ENCODE results near the gene SURF4. TPM values are rescaled to one million over a fixed set of nuclear protein-coding genes. Genes with fewer than 3 reads are reported as not detected.
"Not testable (repeated sequence)": the region's sequence is repeated elsewhere in the genome, so short reads cannot be mapped to it uniquely, and the experiment has no call there.

The SURF4 gene
- total RNA-seq, 1 experiment from 2014 or later: 212 TPM

DNA sequence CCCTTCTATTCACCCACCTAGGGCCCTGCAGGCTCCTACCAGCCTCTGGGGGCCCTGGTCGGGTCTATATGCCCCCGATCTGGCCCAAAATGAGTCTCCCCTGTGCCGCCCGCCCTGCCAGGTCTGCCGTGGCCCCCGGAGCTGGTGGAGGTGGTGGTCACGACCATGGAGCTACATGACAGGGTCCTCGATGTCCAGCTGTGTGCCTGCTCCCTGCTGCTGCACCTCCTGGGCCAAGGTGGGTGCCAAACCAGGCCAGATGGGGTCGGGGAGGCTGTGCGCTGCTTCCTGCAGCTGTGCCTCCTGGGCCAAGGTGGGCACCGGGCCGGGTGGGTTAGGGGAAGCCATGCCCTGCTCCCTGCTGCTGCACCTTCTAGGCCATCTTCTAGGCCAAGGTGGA lies 24.4 kb upstream of the SURF4 start:
- DNase-seq (ENCODE audit: extremely low read depth, low read depth): no peak

DNA sequence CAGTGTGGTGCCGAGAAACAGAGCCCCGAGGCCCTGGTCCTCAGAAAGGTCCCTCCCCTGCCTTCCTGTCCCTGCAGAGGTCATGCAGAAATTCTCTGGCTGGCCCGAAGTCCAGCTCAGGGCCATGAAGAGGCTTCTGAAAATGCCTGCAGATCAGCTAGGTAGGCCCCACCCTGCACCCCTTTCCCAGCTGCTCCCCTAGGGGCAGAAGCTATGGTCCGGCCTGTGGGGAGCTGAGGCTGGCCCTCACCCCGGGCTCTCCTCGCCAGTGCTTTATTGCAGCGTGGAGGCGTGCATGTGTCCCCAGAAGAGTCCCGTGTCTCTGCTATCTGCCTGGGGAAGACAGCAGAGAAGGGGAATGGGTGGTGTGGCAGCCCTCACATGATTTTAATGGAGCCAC lies 22.0 kb upstream of the SURF4 start:
- DNase-seq (ENCODE audit: extremely low read depth, low read depth): no peak

DNA sequence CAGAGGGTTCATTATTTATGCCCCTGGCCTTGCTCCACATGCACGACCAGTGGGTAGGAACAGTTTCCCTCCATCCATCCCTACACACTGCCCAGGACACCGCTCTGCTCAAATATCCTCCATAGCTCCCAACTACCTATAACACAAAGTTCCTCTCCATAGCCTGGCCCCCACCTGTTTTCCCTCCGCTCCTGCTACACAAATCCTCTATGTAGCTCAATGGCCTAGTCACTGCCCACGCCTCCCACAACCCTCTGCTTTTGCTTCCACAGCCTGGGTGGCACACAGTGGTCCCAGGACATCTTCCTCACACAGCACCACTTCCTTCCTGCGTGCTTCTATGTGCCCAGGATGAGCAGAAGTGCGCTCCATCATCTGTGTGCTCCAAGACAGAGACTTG lies 21.5 kb upstream of the SURF4 start:
- no peak for DNase-seq (ENCODE audit: extremely low read depth, low read depth)

DNA sequence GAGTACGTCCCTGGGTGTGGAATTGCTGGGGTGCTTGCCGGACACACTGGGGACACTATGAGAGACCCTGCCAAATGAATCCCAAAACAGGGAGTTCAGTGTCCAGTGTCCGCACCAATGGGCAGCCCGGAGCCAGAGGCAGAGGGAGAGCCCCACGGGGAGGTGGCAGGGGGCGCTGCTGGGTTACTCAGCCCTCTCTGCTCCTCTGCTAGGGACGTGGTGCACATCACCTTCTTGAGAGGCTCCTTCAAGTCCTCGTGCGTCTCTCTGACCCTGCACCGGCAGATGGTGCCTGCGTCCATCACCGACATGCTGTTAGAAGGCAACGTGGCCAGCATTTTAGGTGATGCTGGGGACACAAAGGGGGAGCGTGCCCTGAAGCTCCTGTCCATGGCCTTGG lies 21.1 kb upstream of the SURF4 start:
- DNase-seq (ENCODE audit: extremely low read depth, low read depth): no peak

DNA sequence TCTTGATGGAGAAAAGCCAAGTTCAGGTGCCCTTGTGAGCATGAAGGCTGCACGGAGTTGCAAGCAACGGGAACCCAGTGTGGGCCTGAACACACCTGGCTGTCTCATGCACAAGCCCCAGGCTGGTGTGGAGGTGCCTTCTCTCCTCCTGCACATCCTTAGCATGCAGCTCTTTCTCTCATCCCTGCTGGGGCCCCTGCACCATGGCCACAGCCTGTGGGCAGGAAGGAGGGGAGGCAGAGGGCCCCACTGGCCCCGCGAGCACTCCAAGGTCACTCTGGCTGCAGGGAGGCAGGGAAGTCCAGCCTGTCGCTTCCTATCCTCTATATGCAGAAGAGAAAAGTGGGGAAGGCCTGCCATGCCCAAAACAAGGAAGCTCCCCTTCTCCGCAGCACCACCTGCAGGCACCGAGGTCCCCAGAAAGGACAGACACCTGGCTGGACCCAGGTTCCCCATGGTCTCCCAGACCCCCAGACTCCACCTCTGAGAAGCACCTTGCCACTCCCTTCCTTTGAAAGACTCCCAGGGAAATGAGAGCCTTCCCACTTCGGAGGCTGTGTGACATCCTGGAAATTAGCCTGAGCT lies 18.9 kb upstream of the SURF4 start:
- DNase-seq (ENCODE audit: extremely low read depth, low read depth): no peak

DNA sequence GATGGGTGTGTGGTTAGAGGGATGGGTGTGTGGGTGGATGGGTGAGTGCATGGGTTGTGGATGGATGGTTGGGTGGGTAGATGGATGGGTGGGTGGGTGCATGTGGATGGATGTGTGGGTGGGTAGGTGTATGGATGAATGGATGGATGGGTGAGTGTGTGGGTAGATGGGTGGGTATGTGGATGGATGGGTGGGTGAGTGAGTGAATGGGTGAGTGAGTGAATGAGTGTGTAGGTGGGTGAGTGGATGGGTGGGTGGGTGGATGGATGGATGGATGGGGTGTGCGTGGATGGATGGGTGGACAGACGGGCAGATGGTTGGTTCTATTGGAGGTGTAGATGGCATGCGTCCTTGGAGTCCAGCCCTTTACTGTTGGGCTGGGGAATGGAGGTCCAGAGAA lies 17.5 kb upstream of the SURF4 start:
- no peak for DNase-seq (ENCODE audit: extremely low read depth, low read depth)

DNA sequence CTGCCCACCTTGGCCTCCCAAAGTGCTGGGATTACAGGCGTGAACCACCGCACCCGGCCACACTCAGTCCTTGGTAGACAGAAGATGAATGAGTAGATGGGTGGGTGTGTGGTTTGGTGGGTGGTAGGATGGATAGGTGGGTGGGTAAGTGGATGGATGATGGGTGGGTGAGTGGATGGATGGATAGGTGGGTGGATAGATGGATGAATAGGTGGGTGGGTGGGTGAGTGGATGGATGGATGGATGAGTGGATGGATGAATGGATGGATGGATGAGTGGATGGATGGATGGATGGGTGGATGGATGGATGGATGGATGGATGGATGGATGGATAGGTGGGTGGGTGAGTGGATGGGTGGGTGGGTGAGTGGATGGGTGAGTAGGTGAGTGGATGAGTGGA lies 16.4 kb upstream of the SURF4 start:
- not testable (repeated sequence) for DNase-seq (ENCODE audit: extremely low read depth, low read depth)

DNA sequence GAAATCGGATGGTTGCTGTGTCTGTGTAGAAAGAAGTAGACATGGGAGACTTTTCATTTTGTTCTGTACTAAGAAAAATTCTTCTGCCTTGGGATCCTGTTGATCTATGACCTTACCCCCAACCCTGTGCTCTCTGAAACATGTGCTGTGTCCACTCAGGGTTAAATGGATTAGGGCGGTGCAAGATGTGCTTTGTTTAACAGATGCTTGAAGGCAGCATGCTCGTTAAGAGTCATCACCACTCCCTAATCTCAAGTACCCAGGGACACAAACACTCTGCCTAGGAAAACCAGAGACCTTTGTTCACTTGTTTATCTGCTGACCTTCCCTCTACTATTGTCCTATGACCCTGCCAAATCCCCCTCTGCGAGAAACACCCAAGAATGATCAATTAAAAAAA lies 15.6 kb upstream of the SURF4 start:
- DNase-seq (ENCODE audit: extremely low read depth, low read depth): not testable (repeated sequence)

DNA sequence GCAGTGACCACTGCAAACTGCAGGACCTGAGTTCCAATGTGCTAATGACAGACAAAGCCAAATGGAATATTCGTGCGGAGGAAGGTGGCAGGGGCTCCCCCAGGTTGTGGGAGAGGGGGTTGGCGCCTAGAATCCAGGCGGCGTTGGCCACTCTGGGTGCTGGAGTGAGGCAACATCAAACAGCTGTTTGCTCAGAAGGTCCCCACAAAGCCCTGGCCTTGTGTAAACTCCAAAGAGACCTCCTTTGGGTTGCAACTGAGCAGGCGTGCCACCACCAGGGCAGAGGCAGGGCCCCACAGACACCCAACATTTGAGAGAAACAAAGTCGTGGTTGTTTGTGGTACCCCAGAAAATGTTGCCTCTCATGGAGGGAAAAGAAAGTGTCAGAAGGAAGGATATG lies 14.9 kb upstream of the SURF4 start:
- DNase-seq (ENCODE audit: extremely low read depth, low read depth): no peak

DNA sequence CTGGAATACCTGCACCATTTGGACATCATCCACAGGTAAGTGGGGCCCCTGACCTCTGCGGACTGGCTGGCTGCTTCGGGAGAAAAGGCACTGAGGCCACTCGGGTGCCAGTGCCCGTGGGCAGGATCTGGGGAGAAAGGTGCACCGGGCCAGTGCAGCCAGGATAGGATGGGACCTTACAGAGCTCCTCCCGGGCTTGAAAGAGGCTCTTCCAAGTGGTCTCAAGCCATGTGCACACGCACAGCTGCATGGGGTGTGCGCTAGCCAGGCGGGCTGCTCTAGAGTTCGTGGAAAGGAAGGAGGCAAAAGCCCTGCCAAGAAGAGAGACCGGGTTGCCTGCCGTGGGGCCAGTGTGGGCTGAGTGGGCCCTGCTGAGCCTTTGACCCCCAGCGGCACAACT lies 13.7 kb upstream of the SURF4 start:
- no peak for DNase-seq (ENCODE audit: extremely low read depth, low read depth)

DNA sequence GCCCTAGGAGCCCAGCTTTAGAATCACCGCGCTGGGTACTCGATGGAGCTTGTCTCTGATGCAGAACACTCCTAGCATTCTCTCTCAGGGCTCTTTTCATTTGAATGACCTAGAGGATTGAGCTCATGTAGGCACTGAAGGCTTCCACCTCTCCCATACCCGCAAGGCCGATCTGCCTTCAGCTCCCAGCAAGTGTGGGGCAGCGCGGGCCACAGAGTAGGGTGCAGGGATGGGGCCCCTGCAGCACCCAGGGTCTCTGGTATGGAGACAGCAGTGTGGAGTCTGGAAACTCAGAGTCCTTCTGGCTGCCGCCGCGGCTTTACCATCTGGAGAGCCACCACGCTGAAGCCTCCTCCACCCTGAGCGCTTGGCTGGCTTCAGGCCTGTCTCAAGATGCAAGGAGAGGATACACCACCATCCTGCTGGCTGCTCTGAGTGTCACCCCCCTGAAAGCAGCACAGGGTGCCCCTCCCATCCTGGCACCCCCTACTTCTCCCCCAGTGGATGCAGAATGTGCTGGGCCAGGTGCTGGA lies 13.2 kb upstream of the SURF4 start:
- DNase-seq (ENCODE audit: extremely low read depth, low read depth): no peak

DNA sequence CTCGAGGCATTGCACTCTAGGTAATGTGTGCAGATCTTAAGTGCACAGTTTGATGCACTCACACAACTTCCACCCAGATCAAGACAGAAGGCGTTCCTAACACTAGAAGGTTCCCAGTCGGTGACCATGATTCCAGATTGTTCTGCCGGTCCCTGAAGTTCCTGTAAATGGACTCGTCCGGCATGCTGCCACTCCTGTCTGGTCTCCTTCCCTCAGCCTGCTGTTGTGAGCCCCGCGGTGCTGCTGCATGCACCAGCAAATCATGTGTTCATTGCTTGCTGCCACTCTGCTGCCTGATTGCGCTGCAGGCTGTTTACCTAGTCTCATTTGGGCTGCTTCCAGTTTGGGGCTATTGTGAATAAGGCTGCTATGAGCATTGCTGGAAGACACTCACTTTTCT lies 11.8 kb upstream of the SURF4 start:
- no peak for DNase-seq (ENCODE audit: extremely low read depth, low read depth)

DNA sequence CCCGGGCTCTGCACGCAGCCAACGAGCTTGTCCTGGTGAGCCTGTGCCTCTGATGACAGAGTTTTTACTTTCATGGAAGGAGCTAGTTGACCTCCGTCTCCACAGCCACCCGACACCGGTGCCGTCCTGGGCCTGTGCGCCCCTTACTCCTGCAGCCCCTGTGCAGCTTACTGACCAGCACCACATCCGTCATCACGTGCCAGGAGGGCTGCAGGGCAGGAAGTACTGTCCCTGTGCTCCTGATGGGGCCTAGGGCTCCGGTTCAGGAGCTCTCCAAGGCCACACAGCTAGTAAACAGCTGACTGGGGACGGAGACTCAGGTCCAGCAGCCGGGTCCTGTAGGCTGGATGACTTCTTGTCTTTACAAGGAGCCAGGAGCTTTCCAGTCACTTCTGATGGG lies 10.5 kb upstream of the SURF4 start:
- DNase-seq (ENCODE audit: extremely low read depth, low read depth): no peak

DNA sequence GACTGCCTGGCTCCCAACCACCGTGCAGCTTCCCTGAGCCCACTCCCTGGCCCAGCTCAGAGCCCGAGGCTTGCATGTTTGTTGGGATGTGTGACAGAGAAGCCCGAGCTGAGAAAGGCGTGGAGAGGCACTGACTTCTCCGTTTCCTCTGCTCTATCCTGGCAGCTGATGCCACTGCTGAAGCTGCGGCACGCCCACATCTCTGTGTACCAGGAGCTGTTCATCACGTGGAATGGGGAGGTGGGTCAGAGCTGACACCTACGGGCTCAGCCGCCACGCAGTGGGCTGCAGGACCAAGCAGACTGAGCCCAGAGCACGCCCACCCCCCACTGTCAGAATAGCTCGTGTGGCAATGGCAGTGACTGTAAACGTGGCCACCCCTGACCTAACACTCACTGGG lies 9.6 kb upstream of the SURF4 start:
- no peak for DNase-seq (ENCODE audit: extremely low read depth, low read depth)

DNA sequence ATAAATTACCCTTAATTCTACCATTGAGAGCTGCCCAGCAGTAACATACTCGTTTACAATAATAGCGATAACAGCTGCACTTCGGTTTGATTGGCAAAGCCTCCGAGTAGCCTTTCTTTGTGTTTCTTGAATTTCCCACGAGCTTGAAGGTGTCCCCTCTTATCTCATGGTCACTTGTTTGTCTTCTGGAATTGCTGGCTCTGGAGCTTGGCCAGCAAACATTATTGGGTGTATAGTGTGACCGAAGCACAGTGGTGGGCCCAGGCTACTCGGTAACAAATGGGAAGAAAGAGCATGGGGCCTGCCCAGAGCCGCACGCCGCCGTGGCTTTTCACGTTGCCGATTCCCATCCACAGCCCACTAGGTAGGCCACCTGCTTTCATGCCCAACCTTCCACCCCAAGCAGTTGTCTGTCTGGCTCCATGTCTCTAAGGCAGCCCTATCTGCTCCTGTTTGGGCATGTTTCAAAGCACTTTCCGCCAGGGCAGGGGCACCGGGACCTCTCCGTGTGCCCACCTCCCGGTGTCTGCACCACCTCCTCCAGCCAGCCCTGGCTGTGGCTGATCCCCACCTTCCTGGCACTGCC lies 9.0 kb upstream of the SURF4 start:
- no peak for DNase-seq (ENCODE audit: extremely low read depth, low read depth)

DNA sequence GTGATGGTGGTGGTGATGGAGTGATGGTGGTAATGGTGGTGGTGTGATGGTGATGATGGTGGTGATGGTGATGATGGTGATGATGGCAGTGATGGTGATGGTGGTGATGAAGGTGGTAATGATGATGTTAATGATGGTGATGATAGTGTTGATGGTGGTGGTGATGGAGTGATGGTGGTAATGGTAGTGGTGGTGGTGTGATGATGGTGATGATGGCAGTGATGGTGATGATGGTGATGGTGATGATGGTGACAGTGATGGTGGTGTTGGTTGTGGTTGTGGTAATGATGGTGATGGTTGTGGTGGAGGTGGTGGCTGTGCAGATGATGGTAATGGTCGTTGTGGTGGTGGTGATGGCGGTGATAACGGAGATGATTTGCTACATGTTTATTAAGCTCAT lies 7.6 kb upstream of the SURF4 start:
- DNase-seq (ENCODE audit: extremely low read depth, low read depth): no peak

DNA sequence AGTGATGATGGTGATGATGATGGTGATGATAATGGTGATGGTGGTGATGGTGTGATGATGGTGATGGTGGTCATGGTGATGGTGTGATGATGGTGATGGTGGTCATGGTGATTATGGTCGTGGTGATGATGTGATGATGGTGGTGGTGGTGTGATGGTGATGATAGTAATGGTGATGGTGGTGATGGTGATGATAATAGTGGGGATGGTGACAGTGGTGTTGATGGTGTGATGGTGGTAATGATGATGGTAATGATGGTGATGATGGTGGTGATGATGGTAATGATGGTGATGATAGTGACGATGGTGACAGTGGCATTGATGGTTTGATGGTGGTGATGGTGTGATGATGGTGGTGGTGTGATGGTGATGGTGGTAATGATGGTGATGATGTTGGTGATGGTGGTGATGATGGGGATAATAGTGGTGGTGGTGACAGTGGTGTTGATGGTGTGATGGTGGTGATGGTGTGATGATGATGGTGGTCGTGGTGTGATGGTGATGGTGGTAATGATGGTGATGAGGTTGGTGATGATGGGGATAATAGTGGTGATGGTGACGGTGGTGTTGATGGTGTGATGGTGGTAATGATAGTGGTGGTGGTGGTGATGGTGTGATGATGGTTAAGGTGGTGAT lies 6.8 kb upstream of the SURF4 start:
- no peak for DNase-seq (ENCODE audit: extremely low read depth, low read depth)

DNA sequence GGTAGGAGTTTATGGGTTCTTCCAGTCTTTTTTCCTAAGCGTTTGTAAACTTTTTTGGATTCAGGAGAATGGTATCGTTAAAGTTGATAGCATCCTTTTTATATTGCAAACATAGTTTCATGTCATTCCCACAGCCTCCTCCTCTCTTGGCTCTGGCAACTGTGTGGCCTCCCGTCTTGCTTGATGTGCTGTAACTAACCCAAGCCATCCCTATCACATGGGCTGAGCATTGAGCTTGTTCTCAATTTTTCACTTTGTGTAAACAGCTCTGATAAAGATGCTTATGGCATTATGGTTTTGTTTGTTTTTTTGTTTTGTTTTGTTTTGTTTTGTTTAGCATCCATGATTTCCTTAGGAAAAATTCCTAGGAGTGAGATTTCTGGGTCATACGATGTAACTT lies 4.9 kb upstream of the SURF4 start:
- DNase-seq (ENCODE audit: extremely low read depth, low read depth): no peak

DNA sequence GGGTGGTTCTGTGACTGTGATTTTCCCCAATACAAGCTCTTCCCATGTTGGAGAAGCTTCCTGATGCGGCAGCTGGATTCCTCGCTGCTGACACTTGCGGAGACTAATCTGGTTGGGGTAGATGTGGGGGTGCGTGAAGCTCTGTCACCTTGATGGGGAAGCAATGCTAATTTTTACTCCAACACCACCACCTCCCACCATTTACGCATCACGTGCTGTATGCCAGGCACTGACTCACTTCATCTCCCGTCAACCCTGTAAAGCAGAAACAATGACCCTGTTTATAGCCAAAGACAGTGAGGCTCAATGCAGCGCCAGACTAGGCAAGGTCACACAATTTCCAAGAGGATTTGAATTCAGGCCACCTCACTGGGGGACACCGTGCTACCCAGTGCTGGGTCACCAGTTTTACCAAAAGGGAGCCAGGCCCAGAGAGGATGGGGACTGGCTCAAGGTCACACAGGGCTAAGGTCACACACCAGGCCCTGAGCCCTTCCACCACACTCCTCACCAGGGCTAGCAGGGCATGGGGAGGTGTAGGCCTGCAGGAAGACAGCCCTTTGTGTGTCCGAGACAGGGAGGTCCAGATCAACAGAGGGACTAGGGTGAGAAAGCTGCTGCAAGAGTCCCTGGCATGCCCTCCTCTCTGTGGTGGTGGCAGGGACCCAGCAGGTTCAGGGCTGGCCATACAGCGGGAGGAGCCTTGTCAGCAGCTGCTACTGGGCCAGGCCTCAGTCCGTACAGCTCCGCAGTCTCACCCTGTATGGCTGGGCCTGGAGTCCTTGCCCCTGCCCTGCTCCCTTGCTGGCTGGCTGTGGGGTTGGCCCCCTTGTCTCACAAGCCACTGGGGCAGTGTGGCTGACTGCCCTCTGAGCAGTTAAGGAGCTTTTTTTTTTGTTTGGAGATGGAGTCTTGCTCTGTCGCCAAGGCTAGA lies 3.6 kb upstream of the SURF4 start:
- DNase-seq (ENCODE audit: extremely low read depth, low read depth): no peak

DNA sequence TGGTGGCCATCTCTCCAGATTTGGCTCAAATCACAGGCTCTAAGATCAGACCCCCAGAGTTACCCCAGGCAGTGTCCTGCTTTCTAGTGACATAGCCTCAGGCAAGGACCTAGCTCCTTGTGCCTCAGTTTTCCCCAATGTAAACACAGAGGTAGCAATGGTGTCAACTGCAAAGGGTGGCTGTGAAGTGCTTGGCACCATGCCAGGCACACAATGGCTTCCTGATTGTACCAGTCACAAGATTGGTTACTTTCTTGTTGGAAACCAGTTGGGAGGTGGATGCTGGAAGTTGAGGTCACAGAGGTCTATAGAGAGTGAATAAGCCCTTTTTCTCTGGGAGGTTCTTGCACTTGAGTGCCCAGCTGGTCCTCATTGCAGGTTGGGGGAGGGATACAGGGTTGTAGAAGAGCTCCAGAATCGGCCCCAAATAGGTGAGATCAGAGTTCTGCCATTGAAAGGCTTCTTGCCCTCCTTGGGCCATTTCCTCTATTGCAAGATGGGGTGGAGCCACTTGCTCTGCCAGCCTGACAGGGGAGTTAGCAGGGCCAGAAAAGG lies 2.6 kb upstream of the SURF4 start:
- DNase-seq (ENCODE audit: extremely low read depth, low read depth): no peak

DNA sequence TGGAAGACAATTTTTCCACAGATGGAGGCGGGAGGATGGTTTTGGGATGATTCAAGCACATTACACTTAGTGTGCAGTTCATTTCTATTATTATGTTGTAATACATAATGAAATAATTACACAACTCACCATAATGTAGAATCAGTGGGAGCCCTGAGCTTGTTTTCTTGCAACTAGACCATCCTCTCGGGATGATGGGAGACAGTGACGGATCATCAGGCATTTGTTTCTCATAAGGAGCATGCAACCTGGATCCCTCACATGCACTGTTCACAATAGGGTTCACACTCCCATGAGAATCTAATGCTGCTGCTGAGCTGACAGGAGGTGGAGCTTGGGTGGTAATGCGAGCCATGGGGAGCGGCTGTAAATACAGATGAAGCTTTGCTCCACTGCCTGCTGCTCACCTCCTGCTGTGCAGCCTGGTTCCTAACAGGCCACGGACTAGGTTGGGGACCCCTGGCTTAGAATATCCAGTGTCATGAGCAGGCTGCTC lies 1.9 kb upstream of the SURF4 start:
- DNase-seq (ENCODE audit: extremely low read depth, low read depth): no peak
